Adipose tissue (tissue), 3 donors: ENCODE results near the gene PPP2R1B. TPM values are rescaled to one million over a fixed set of nuclear protein-coding genes. Genes with fewer than 3 reads are reported as not detected.
A peak's percentile ranks its signal among the peaks of the same experiment; 100 is the strongest.

Experiments used
- H3K27ac ChIP-seq: one replicate; pipeline ENCODE4 v1.5.1; 2013; ENCODE audit warnings: low read depth, low read length
- WGBS, 3 donors: extraction: QIAGEN DNeasy Blood & Tissue Kit; methylation state at CpG; one replicate each; pipeline ENCODE4 v1.1.7; 2013; 5-methylcytosine and 5-hydroxymethylcytosine counted together
- polyA plus RNA-seq, 3 donors: library from polyadenylated mRNA; stranded (reverse); fragments of 200-250 nt; gene quantifications; one replicate each; pipeline ENCODE4 v1.2.3, GENCODE V29; 2013
- donor health status: healthy with polysubstance abuse.
- donor health status: Bipolar disorder and iron deficiency.
- donor health status: healthy.

Gene PPP2R1B
- polyA plus RNA-seq, 3 donors: 12.1 to 75.3 (median 18.8) TPM

- 30 to 86% (median 80%) methylated on average over 4 of the region's 4 CpGs for WGBS, 3 donors
- no peak overlapping the region for H3K27ac ChIP-seq
Measured at GRCh38 chr11:111761036-111761435, 5.2 kb downstream of the PPP2R1B start.

GRCh38 chr11:111759778-111760407, 6.3 kb downstream of the PPP2R1B start:
- WGBS, 3 donors: 56 to 67% (median 61%) methylated on average over 5 of the region's 5 CpGs
- H3K27ac ChIP-seq: no peak overlapping the region

- H3K27ac ChIP-seq: no peak overlapping the region
Measured at GRCh38 chr11:111759376-111759775, 6.8 kb downstream of the PPP2R1B start.

GRCh38 chr11:111756097-111756496, 10.1 kb downstream of the PPP2R1B start:
- H3K27ac ChIP-seq: no peak overlapping the region
- 90 to 98% (median 95%) methylated on average over 6 of the region's 6 CpGs for WGBS, 3 donors

- no peak overlapping the region for H3K27ac ChIP-seq
Measured at GRCh38 chr11:111749646-111750045, 16.5 kb downstream of the PPP2R1B start.

GRCh38 chr11:111748035-111748804, 18.0 kb downstream of the PPP2R1B start:
- WGBS, 3 donors: 53 to 81% (median 81%) methylated on average over 7 of the region's 7 CpGs
- no peak overlapping the region for H3K27ac ChIP-seq

- no peak overlapping the region for H3K27ac ChIP-seq
- WGBS, 3 donors: 87 to 92% (median 90%) methylated on average over 6 of the region's 6 CpGs
Measured at GRCh38 chr11:111745719-111746504, 20.3 kb downstream of the PPP2R1B start.

- H3K27ac ChIP-seq: no peak overlapping the region
- WGBS, 3 donors: 93 to 97% (median 95%) methylated on average over 2 of the region's 2 CpGs
Measured at GRCh38 chr11:111743700-111744099, 22.5 kb downstream of the PPP2R1B start.

GRCh38 chr11:111741751-111742150, 24.4 kb downstream of the PPP2R1B start:
- 84 to 92% (median 90%) methylated on average over 2 of the region's 2 CpGs for WGBS, 3 donors
- H3K27ac ChIP-seq: no peak overlapping the region

- no peak overlapping the region for H3K27ac ChIP-seq
- 73 to 100% (median 89%) methylated on average over 2 of the region's 2 CpGs for WGBS, 3 donors
Measured at GRCh38 chr11:111739299-111739698, 26.9 kb downstream of the PPP2R1B start.

- H3K27ac ChIP-seq: peak overlapping the region; percentile 98
- 30 to 79% (median 31%) methylated on average over 14 of the region's 14 CpGs for WGBS, 3 donors
Measured at GRCh38 chr11:111737444-111738210, 28.6 kb downstream of the PPP2R1B start.

- peak overlapping the region; percentile 98 for H3K27ac ChIP-seq
- 68 to 83% (median 73%) methylated on average over 15 of the region's 15 CpGs for WGBS, 3 donors
Measured at GRCh38 chr11:111736621-111737443, 29.4 kb downstream of the PPP2R1B start.

- 51 to 82% (median 58%) methylated on average over 11 of the region's 11 CpGs for WGBS, 3 donors
- H3K27ac ChIP-seq: peak overlapping the region; percentile 98
Measured at GRCh38 chr11:111736181-111736590, 30.0 kb downstream of the PPP2R1B start.

GRCh38 chr11:111735262-111736116, 30.7 kb downstream of the PPP2R1B start:
- H3K27ac ChIP-seq: peak overlapping the region; percentile 98
- WGBS, 3 donors: 44 to 71% (median 53%) methylated on average over 19 of the region's 19 CpGs

- H3K27ac ChIP-seq: peak overlapping the region; percentile 97
- 31 to 71% (median 54%) methylated on average over 6 of the region's 6 CpGs for WGBS, 3 donors
Measured at GRCh38 chr11:111734954-111735261, 31.3 kb downstream of the PPP2R1B start.

- 67 to 72% (median 70%) methylated on average over 8 of the region's 8 CpGs for whole genome bisulfite sequencing, 3 donors
- peak overlapping the region; percentile 97 for H3K27ac ChIP-seq
Measured at GRCh38 chr11:111734101-111734953, 31.9 kb downstream of the PPP2R1B start.
